GM18519 (cell line): ENCODE measurements around the gene TTLL6.

ENCODE experiments used
- ATAC-seq: cut with Tn5 transposase; IDR thresholded peaks from one replicate; pipeline ENCODE4 v1.9.1; 2021; ENCODE audit warnings: mild to moderate bottlenecking, moderate library complexity; ENCODE audit not compliant: unreplicated experiment, low FRiP score

The TTLL6 gene

DNA sequence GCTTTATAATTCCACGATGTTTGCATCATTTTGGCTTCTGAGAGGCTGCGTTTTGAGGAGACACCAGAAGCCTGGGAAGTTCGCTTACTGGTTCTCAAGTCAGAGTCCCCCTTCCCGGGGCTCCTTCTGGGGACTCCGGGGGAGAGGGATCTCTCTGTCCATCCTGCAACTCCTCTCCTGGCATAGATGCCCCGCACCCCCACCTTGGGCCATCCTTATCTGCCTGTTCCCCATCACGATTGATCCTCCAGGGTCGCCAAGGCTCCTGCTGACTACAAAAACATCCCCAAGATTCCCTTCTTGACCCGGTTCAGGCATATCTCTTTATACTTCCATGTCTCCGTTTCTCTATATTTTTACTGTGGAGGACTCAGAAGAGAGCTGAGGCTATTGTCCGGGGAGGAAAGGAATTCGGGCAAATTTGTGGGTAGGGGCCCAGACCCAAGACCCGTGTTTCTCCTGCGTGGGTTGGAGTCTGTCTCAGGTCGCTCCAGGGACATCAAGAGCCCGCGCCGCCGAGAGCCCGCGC, 70.0 kb downstream of the TTLL6 start:
- no peak for ATAC-seq

DNA sequence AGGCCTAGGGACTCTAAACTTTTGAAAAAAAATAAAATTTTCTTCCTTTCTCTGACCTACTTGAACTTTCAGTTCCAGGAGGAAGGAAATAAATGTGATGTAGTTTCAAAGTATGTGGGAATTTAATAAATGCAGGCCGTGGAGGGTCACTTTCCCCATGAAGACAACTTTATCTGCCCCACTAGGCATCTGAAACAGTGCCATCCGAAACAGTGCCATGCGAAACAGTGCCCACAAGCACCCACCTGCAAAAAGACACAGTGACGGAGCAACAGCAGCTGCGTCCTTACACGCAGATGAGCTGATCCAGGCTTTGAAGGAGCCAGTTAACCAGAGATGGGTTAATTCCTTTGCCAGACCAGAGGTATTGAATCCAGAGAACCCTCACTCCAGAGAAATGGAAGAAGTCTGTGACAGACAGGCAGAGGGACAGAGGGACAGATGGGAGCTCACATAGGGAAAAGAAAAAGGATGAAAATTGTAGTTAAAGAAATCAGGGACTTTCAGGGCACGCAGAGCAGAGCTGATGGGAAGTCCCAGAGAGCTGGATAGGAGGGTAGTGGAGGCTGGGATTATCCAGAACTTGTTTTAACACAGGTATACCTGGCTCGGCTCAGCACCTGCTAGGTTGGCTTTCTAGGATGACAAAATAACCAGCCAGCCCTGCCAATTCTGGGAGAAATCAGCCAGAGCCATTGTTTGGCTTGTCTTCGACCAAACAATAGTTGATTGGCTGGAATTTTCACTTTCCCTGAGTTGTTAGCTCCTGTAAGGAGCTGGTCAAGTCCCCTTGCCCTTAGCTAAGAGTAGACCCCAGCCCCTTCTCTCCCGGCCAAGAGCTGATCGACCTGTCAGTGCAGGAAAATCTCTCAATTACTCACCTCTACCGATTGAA, 71.4 kb downstream of the TTLL6 start:
- ATAC-seq, result no peak

DNA sequence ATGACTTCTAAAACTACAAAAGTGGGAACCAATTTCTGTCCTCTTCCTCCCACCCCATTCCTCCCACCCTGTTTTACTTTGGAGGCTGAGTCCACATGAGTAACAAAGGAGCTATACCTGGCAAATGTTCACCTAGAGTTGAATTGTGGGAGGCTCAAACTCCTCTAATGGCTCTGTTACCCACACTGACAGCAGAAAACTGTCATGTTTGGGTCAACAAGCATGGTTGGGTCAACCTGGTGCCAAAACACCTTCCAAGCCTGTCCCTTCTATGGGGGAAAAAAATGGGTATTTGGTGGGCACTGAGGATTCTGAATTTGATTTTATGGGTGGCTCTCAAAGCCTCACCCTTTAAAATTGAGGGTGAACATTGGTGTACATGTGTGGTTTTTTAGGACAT, 76.5 kb downstream of the TTLL6 start:
- ATAC-seq, result no peak

DNA sequence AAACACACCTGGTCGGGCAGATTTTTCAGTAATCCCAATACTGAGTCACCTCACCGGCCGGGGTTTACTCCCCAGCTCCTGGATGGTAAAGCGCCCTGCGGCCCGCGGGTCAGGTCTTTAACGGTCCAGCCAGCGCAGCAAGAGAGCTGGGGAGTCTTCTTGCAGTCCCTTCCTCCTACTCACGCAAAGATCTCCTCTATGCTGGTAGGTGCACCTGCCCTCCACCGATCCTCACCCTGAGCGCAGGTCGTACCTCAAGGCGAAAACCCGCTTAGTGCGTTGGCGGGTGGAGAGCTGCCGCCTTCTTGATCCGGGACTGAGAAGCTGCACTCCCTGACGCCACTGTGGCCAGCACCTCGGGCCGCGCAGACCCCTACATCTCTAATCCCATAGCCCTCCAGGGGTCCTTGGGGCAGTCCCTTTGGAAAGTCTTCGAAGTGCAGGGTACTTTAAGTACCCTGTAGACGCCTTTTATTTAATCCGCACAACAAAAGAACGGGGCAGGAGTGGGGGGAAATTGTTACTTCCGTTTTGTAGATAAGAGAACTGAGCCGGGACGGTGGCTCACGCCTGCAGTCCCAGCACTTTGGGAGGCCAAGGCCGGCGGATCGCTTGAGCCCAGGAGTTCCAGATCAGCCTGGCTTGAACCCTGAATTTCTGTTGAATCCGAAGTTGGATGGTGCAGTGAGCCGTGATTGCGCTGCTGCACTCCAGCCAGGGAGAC, 78.1 kb downstream of the TTLL6 start:
- ATAC-seq, result no peak

DNA sequence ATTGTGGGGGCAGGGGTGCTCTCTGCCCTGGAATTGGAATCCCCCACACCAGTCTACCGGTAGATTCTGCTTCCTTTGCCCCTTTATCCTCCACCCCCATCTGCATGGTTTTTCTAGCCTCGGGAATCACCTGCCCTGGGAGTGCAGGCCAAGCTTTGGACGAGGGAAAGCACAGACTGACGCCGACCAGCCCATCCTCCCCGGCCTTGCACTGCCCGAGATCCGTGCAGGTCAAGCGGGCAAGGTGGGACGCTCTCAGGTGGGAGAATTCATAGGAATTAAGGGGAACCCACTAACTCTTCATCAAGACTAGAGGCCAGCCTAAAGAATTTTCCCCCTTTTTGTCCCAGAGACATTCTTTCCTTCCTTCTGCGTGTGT, 78.6 kb downstream of the TTLL6 start:
- ATAC-seq, result no peak

DNA sequence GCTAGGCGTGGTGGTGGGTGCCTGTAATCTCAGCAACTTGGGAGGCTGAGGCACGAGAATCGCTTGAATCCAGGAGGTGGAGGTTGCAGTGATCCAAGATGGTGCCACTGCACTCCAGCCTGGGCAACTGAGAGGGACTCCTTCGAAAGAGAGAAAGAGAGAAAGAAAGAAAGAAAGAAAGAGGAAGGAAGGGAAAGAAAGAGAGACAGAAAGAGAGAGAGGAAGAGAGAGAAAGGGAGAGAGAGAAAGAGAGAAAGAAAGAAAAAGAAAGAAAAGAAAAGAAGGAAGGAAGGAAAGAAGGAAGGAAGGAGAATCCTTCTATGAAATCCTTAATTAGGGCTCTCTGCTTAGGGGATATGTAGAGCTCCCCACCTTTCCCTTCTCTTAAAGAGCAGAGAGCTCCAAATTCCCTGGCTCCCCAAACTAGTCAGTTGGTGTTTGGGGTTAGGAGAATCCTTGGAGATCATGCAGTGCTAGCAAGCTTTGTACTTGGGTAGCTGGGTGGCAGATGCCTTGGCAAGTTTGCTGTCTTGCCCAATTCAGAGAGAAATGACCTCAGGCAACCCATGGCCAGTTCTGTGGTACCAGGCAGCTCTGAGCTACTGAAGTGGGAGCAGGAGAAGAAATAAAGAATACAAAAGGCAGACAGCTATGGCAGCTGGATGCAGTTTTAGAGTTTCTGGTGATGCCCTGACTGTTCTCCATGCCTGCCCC, 79.5 kb downstream of the TTLL6 start:
- ATAC-seq, result no peak

DNA sequence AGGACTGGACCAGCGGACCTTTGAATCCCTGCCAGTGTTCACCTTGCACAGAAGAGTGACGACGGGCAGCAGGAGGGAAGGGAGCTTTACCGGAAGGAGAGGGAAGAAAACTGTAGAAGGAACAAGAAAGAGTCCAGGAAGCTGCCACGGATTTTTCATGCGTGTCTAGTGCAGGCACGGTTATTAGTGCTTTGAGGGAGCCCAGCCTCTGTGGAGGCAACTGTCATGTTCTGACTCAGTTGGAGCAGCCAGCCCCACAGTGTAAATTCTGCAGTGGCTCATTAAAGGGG, 82.0 kb downstream of the TTLL6 start:
- ATAC-seq, result no peak

DNA sequence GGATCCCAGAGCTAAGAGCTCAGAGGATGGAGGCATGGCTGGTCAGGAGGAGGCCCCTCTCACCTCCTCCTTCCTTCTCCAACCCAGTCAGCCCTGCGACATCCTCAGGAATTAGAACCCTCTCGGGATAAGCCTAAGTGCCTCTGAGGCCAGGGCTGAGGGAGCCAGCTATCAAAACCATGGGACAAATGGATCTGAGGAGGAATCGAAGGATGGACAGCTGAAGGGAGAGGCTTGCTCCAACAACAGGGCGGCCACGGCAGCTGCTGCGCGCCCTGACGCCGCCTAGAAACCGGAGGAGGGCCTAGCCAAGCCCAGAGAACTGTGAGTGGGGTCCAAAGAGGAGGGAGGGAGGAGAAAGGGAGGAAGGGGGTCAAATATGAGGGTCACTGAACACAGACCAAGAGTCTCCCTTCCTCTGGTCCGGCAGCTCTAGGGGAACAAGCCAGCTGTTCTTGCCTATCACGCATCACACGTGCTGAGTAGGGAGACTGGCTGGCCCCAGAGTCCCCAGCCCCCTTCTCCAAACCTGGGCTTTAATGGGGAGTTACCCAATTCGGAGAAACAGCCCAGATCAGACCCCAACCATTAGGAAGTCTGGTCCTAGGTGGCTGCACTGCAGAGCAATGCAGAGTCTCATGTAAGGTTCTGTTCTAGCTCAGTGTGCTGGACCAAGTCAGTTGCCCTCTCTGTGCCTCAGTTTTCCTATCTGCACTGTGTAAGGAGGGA, 82.5 kb downstream of the TTLL6 start:
- ATAC-seq, result no peak

DNA sequence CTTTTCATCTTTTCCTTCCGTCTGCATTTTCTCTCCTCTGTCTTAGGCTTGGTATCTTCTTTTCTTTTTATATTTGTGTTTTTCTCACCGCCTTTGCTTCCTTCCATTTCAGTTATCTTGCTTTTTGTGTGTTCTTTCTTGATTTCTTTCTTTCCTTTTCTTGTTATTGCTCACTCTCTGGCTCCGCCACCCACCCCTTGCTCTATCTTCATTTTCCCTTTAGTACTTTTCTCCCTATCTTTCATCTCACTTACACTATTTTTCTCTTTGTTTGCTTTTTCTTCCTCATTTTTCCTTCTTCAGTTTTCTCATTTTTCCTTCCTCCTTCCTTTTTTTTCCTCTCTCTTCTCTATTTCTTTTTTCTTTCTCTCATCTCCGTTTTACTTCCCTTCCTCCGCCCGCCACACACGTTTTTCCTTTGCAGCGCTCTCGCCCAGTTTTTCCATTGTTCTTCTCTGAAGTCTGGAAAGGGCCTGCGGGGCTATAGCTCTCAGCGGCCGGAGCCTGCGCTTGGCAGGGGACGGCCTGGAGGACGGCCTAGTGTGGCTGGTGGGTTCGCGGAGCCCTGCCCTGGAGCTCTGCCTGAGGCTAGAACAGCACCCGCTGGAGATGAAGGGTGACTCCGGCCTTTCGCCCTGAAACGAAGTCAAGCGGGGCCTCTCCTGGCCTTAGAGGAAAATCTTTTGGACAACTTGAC, 83.2 kb downstream of the TTLL6 start:
- no peak for ATAC-seq

DNA sequence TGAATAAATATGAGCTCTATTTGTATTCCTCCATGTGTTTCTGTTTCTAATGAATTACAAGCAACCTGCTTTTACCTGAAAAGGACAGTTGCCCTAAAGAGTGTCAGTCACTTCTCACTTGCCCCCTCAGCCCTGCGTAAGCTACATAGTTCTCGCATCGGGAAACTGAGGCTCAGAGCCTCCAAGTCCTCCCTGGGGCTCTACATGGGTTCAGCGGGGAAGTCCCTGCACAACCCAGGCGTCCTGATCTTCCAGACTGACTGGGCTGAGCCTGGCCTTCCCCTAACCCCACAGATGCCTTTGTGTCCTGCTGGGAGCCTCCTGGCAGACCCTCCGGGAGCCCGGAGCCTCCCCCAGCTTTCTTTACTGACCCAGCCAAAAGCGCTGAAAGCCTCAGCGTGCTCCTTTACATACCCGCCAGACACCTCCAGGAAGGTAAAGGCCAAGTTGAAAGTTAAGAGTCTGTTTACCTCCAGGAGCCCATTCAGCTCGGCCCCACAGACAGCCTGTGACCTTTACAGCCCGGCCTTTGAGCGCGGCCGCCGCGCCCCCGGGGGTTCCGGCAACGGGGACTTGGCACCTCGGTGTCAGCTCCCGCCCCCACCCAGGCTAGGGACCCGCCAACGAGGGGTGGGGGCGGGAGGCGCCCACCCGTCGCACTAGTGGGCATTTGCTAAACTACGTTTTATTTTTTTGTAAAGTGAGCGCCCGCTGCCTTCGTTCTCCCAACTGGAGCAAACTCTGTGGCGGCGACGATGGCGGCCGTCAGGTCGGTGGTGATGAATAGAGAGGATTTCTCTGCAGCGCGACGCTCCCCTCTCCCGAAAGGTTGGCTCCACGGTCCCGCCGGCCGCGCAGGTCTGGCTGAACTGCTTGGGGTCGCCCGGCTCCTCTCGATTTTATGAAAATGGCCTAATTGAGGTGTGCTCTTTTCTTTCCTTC, 84.1 kb downstream of the TTLL6 start:
- no peak for ATAC-seq

DNA sequence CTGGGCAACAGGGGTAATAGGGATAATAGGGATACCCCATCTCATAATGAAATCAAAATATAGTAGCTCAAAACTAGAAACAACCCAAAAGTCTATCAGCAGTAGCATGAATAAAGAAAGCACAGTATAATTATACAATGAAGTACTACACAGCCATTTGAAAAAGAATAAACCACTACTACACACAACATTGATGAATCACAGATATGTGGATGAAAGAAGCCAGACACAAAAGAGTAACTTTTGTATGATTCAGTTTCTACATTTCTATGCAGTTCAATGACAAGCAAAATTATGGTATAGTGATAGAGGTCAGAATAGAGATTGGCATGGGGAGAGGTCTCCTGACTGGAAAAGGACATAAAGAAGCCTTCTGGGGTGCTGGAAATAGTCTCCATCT, 85.7 kb downstream of the TTLL6 start:
- ATAC-seq, result no peak

DNA sequence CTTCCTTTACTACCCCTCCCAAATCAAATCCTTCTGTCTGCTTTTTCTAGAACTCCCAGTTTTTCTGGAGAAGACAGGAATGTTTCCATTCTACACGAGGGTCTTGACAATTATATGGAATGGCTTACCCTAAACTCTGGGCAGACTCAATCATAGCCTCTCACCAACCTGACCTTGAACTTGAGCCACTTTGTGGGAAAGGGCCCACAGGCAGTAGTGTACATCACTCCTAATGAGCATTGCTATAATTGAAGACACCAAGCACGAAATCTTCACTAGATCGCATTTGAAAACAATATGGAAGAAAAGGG, 86.8 kb downstream of the TTLL6 start:
- ATAC-seq, result no peak

DNA sequence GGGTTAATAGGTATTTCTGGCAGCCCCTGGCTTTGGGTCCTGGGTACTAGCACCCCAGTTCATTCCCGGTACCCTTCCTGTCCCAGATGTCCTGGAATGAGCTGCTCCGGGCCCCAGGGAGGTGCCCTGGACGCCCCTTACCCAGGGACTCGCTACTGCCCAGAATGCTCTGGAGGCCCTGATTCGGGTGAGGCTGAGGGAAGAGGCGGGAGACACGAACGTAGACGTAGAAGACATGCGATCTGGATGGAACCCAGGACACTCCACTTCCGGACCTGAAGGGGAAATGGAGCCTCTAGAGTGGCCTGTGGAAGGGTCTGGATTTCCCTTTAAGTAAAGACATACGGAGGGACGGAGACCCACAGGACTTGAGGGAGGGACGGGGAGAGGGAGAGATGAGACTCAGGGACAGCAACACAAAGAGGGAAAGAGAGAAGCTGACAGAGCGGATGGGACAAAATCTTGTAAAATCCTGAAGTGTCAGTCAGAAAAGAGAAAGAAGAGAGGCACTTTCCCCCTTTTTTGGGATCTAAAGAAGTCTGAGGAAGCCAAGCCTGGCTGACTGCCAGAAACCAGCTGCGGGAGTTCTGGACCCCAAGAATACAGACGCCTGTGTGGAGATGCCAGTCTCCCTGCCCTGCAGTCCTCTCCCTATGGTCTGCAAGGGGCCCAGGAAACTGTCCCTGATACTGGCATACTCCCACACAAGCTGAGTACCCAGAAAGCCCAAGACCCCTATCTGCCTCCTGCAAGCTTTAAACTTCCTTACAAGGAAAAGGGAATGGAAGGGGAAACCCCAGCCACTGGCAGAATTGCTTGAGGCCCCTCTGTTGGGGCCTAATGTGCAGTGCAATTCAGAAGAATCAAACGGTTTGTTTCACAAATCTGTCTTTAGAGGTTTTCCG, 87.4 kb downstream of the TTLL6 start:
- ATAC-seq, result no peak

DNA sequence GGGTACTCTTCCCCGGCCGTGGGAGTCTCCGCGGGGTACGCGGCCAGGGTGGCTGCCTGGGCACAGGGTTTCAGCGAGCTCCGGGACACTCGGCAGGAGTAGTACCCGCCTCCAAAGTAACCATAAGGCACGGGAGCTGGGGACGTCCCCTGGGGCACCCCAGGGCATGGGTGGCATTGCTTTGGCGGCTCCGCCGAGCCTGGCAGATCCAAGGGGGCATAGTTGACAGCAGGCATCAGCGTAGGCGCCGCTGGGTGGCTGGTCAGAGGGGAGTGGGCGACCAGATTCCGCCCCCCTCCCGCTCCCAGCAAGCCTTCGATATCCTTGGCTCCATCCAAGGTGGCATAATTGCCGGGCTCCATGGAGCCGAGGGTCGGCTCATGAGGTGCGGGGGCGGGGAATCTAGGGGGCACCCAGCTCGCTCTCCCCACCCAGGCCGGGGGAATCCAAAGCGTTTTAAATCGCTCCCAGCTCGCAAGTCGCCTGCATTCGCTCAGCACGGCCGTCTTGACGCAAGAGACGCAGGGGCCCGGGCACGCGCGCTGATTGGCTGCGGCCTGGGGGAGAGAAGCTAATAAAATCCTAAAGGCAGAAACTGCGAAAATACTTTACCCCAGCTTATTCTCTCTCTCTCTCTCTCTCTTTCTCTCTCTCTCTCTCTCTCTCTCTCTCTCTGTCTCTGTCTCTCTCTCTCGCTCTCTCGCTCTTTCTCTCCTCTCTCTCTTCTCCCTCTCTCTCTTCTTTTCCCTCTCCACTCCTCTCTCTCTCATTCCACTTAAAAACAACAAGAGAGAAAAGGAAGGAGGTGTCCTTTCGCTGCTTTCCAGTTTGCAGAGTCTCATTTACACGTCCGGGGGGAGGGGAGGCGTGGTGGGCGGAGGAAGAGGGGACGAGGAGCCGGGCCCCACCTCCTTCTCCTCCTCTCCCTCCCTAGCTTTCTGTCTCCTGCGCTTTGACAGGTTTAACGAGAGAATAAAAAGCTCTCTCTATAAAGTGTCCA, 88.5 kb downstream of the TTLL6 start, which contains the start of gene HOXB13:
Gene HOXB13, minus strand, starts transcription at position 519 of the 1,000 bp plus-strand sequence. Its CDS starts 157 bp downstream, at position 362.
- no peak for ATAC-seq

DNA sequence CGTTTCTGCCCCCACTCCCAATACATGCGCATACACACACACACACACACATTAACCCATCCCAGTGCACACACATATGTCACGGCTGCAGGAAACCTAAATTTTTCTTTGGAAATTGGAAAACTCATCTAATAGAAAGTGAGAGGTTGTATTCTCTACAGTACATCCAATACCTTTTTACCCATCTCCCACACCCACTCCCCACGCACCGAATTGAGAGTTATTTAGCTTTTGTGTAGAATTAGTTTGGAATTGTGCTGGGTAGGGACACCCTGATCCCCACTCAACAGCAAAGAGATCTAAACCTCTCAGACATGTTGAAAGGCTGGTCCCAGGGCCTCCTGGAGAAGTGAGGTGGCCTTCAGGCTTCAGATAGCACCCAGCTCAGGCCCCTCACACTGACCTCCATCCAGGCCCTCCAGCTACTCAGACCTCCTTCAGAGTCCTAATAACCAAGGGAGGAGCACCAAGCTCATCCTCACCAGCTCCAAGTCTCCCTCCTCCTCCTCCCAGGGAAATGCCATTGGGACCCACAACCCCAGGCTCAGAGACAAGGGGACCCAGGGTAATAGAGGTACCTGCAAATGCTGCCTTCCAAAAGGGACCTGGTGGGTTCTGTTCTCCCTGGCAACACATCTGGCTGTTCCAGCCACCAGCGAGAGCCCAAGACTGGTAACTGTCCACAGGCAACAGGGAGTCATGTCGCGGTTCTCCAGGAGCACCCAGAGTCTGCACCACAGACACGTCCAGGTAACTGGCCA, 89.4 kb downstream of the TTLL6 start:
- no peak for ATAC-seq

DNA sequence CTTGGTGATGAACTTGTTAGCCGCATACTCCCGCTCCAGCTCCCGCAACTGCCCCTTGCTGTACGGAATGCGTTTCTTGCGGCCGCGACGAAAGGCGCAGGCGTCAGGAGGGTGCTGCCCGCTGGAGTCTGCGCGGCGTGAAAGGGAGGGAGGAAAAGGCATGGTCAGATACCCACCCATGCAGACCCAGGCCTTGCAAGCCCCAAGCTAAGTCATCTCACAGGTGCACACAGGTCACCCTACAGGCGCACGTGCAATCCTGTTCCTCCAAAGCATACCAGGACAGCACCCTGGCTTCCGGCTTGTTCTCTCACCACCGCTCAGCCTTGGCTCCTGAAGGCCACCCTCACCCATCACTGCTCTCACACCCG, 90.1 kb downstream of the TTLL6 start:
- ATAC-seq, result no peak
